Nephron progenitor cell (in vitro differentiated cells): ENCODE results near the gene SLC4A2.
A peak's percentile ranks its signal among the peaks of the same experiment; 100 is the strongest.

ENCODE experiments used
- DNase-seq: peaks from one replicate; pipeline ENCODE4 v3.0.0; 2021
- H3K27ac Mint-ChIP-seq: 2 replicates; pipeline ENCODE4 v1.8.0; 2021; ENCODE audit warnings: mild to moderate bottlenecking, moderate library complexity, mixed read lengths
- H3K27me3 Mint-ChIP-seq: 2 replicates; pipeline ENCODE4 v1.8.0; 2021; ENCODE audit warnings: mild to moderate bottlenecking, low read depth, mixed read lengths; ENCODE audit not compliant: poor library complexity
- H3K36me3 Mint-ChIP-seq: 2 replicates; pipeline ENCODE4 v1.8.0; 2021; ENCODE audit warnings: low read depth, mixed read lengths
- H3K4me1 Mint-ChIP-seq: 2 replicates; pipeline ENCODE4 v1.8.0; 2021; ENCODE audit warnings: mixed read lengths
- H3K4me3 Mint-ChIP-seq: 2 replicates; pipeline ENCODE4 v1.8.0; 2021; ENCODE audit warnings: mild to moderate bottlenecking, moderate library complexity, mixed read lengths
- H3K9me3 Mint-ChIP-seq: 2 replicates; pipeline ENCODE4 v1.8.0; 2021; ENCODE audit warnings: mild to moderate bottlenecking, moderate library complexity, mixed read lengths
- CTCF ChIP-seq: fragments of 200-600 bp; sonication (generic); IDR thresholded peaks from 2 replicates; pipeline ENCODE4 v1.5.0; 2021; ENCODE audit warnings: antibody characterized with exemption

SLC4A2 gene

DNA sequence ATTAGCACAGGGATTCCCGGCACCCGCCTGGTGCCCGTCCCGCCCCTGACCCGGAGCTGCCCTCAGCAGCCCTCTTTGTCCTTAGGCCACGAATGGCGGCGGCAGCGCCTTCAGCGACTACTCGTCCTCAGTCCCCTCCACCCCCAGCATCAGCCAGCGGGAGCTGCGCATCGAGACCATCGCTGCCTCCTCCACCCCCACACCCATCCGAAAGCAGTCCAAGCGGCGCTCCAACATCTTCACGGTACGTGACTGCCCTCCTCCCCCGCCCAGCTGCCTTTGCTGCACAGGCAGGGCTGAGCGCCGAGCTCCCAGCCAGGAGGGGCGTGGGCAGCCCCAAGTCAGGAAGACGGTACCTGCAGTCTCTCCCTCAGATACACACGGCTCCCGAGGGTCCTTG lies 60.5 kb downstream of the SLC4A2 start:
- peaks cover 42% of the 10 kb centered on the region for H3K27me3 Mint-ChIP-seq
- no peak overlapping the region for H3K4me3 Mint-ChIP-seq
- TF ChIP-seq CTCF: no peak
- no peaks in the 10 kb centered on the region for H3K9me3 Mint-ChIP-seq
- DNase-seq: no peak
- peaks cover 18% of the 10 kb centered on the region for H3K4me1 Mint-ChIP-seq
- H3K36me3 Mint-ChIP-seq: peaks cover 47% of the 10 kb centered on the region
- no peak overlapping the region for H3K27ac Mint-ChIP-seq

- no peaks in the 10 kb centered on the region for H3K9me3 Mint-ChIP-seq
- peak overlapping the region; percentile 45 for H3K27ac Mint-ChIP-seq
- H3K36me3 Mint-ChIP-seq: peaks cover 47% of the 10 kb centered on the region
- TF ChIP-seq CTCF: no peak
- peaks cover 25% of the 10 kb centered on the region for H3K4me1 Mint-ChIP-seq
- no peak overlapping the region for H3K4me3 Mint-ChIP-seq
- DNase-seq: no peak
- H3K27me3 Mint-ChIP-seq: peaks cover 47% of the 10 kb centered on the region
Observed at GRCh38 chr7:151120896-151121295, 61.5 kb downstream of the SLC4A2 start.

DNA sequence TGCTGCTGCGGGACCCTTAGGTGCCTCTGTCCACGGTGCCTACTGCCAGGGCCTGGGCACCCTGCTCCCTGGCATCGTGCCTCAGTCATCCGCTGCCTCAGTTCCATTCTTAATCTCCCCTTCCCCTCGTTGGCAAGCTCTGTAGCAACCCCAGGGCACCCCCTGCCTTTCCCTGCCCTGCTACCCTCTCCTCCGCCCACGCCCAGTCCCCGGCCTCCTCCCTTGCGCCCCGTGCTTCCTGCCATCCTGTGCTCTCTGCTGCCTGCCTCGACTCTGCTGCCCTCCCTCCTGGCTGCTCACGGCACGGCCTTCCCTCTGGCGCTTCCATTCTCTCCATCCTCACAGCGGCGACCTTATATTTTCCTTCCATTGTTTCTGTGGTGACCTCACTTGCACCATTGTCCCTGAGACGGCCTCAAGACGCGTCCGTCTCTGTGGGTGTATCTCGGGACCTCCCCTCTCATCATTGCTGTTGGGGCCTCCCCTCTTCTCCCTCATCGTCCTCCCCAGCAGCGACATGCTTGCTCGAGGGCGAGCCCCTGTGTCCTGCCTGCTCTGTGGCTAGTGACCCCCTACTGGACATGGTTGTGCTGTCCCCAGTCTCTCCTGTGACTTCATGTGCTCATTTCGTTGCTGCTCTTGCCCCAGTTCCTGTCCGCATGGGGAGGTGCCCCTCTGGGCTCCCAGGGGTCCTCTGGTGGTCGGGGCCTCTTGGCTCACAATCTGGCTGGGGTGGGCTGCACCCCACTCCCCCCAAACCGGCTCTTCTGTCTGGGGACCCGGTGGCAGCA lies 62.2 kb downstream of the SLC4A2 start:
- Mint-ChIP-seq H3K4me1 (peaks cover 24% of the 10 kb centered on the region), H3K27me3 (peaks cover 40% of the 10 kb centered on the region), H3K36me3 (peaks cover 47% of the 10 kb centered on the region), H3K27ac (no peak overlapping the region), H3K9me3 (no peaks in the 10 kb centered on the region), H3K4me3 (no peak overlapping the region)
- no peak for DNase-seq
- TF ChIP-seq CTCF: no peak

DNA sequence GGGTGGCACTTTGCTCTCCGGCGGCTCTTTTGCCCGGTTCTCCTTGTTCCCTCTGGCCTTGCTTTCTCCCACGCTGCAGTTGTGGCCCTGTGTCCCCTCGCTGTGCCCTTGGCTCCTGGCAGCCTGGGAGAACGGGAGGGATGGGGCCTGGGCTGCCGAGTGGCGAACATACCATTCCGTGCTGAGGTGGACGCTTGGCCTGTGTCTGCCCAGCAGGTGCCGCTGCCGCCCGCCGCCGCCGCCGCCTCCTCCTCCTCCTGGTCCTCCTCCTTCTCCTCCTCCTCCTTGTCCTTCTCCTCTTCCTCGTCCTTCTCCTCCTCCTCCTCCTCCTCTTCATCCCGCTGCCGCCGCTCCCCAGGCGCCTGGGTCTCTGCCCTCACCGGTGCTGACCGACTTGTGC lies 62.9 kb downstream of the SLC4A2 start:
- DNase-seq: peak; percentile 51
- no peak for TF ChIP-seq CTCF
- H3K27me3 Mint-ChIP-seq: peaks cover 42% of the 10 kb centered on the region
- peaks cover 26% of the 10 kb centered on the region for H3K4me1 Mint-ChIP-seq
- H3K36me3 Mint-ChIP-seq: peaks cover 48% of the 10 kb centered on the region
- H3K9me3 Mint-ChIP-seq: no peaks in the 10 kb centered on the region
- no peak overlapping the region for H3K4me3 Mint-ChIP-seq
- no peak overlapping the region for H3K27ac Mint-ChIP-seq

DNA sequence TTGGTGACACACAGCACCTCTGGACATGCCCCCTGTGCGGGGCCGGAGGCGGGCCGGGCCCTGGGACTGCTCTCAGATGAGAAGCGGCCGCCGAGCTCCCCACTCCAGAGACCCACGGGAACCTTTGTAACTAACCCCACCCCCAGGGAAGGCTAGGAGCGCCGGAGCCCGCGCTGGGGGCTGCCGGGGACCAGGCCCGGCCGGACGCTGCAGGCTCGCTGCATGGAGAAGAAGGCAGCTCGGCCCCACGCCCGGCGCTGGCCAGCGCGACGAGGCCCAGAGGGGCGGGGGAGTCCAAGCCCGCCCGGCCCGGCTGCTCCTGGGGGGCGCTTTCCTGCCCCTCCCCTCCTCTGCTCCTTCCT lies 63.4 kb downstream of the SLC4A2 start:
- no peaks in the 10 kb centered on the region for H3K9me3 Mint-ChIP-seq
- peaks cover 31% of the 10 kb centered on the region for H3K4me1 Mint-ChIP-seq
- no peak for TF ChIP-seq CTCF
- H3K36me3 Mint-ChIP-seq: peaks cover 53% of the 10 kb centered on the region
- no peak for DNase-seq
- no peak overlapping the region for H3K27ac Mint-ChIP-seq
- H3K27me3 Mint-ChIP-seq: peaks cover 43% of the 10 kb centered on the region
- H3K4me3 Mint-ChIP-seq: no peak overlapping the region

GRCh38 chr7:151123158-151123821 lies 63.9 kb downstream of the SLC4A2 start:
- no peak for TF ChIP-seq CTCF
- Mint-ChIP-seq H3K9me3 (no peaks in the 10 kb centered on the region), H3K4me1 (peaks cover 36% of the 10 kb centered on the region), H3K27me3 (peaks cover 47% of the 10 kb centered on the region), H3K36me3 (peaks cover 58% of the 10 kb centered on the region), H3K27ac (no peak overlapping the region), H3K4me3 (no peak overlapping the region)
- no peak for DNase-seq
